Effector CD8-positive, alpha-beta T cell (primary cell): ENCODE data around the gene PPP2R2D.

Source experiments
- DNase-seq: peaks from one replicate; lab custom pipeline; 2025; lab: John Stamatoyannopoulos, UW
- total RNA-seq, 4 experiments: gene quantifications; one replicate each; lab custom pipeline; 2026; lab: John Stamatoyannopoulos, UW

PPP2R2D gene
- 72.8 to 102 (median 83.1) reads per million in 4 experiments for total RNA-seq

DNA sequence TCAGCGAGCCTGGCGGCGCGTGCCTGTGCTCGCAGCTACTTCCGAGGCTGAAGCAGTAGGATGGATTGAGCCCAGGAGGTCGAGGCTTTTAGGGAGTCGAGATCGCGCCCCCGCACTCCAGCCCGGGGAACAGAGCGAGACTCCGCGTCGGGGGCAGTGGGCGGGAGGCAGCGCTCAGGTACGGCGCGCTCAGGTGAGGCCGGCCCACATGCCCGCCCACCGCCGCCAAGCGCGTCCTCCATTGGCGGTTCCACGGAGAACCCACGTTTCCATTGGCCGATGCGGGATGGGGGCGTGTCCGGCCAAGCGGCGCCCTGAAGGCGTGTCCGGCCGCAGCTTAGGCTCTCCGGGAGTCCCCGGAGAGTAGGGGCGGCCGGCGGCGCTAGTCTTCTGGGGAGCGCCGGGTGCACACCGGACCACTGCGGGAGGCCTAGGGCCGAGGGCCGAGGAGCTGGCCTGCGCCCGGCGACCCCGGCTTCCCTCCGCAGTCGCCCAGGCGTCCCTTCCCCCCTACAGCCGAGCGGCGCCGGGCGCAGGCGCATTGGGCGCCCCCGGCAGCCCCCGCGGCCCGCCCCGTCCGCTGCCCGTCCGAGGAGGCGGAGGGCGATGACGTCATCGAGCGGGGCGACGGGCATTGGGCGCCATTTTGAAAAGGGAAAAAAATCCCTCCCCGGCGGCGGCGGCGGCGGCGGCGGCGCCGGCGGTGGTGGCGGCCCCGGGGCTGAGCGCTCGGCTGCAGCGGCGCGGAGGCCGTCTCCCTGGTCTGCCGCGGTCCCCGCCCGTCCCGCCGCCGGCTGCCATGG is at the start of gene PPP2R2D:
PPP2R2D (plus strand) TSS at position 659 of the 803 bp plus-strand sequence; CDS start at position 800, 141 bp downstream.
- DNase-seq: peak; percentile 93

GRCh38 chr10:131851346-131851745 is 49.5 kb upstream of the PPP2R2D start:
- DNase-seq: no peak

- no peak for DNase-seq
Observed at GRCh38 chr10:131852176-131852822, 48.5 kb upstream of the PPP2R2D start.

DNA sequence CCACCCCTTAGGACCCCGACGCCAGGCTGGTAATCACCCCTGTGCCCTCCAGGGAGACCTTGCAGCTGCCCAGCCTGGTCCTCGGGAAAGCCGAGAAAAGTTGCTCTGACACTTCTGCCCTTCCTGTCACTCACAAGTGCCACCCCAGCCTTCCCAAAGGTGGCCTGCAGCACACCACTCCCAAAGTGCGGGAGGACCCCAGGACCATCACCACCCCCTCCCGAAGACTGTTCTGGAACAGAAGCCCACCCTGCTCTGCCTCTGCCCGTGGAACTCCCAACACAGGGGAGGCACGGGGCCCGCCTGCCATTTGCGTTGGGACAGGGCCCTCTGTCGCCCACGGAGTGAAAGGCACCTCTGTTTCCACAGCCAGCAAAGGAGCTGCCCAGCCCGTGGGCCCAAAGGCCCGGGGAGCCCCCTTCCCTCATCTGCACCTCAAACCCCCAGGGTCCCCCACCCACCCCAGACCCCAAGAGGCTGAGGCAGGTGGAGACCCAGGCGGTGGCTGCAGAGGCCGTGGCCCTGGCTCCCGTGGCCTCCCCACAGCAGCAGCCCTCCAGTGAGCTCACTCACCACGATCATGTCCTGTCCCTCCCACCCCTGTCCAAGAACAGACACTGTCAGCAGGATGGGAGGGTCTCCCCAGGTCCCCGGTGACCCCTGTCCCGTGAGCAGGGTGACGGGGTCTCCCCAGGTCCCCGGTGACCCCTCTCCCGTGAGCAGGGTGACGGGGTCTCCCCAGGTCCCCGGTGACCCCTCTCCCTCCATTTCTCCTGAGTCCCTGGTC is 47.8 kb upstream of the PPP2R2D start:
- DNase-seq: no peak

- no peak for DNase-seq
Observed at GRCh38 chr10:131853610-131853964, 47.2 kb upstream of the PPP2R2D start.

- no peak for DNase-seq
Observed at GRCh38 chr10:131854579-131855335, 46.1 kb upstream of the PPP2R2D start.

DNA sequence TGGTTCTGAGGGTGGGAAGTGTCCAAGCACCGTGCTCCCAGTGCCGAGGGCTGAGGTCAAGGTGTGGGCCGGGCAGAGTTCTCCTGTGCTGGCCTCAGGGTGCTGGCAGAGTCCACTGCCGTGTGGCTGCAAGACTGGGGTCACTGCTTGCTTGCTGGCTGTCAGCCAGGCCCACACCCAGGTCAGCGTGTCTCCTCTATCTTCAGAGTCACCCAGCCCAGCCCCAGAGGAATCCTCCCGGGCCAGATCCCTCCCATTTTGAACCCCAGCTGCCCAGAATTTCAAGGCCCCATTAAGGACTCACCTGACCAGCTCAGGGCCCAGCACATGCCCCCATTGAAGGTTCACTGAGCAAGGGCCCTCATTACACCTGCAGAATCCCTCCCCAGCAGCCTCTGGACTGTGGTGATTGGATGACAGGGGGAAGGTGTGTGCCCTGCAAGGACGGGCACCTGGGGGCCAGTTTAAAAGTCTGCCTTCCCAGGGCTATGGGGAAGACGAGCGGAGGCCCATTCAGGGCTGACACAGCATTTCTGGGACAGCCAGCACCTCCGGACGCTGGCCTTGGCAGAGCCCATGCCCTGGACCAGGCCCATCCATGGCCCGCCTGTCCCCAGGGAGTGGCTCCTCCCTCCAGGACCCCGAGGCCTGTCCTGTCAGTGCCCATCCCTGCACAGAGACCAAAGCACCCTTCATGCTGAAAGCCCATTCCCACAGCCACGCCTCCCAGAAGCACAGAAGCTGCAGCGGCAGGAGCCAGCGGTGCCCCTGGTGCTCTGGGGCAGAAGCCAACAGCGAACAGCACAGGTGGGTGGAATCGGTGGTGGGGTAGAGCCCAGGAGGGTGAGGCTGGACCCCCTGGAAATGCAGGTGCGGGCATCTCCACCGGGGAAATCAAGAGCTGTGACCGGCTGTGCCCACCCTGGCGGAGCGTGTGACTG is 45.1 kb upstream of the PPP2R2D start:
- DNase-seq: no peak

DNA sequence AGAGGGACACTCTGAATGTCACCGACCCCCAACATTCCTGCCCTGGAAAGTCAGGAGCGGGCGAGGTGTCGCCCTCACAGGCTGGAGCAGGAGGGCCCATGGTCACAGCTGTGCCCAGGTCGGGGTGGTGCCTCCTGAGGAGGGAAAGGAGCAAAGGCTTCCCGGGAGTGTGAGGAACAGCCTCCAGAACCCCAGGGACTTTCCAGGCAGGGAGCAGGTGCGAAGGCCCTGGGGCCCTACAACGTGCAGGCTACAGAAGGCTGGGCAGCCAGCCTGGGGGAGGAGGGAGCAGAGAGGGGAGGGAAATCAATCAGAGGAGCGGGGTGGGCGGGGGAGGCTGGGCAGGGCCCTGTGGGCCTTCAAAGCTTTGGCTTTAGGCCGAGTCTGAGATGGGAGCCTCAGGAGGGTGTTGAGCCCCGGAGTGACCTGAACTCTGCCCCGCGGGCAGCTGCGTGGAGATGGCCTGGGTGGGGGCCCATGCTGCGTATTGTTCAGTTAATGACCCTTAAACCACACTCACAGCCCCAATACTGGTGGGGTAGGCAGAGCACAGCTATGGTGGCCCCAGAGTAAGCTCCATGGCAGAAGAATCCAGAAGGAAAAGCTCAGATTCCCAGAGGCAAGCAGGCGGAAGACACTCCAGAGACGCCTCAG is 44.2 kb upstream of the PPP2R2D start:
- no peak for DNase-seq

- DNase-seq: no peak
Observed at GRCh38 chr10:131857156-131858117, 43.4 kb upstream of the PPP2R2D start.

GRCh38 chr10:131858118-131858515 is 42.7 kb upstream of the PPP2R2D start:
- no peak for DNase-seq

- DNase-seq: no peak
Observed at GRCh38 chr10:131858583-131859340, 42.0 kb upstream of the PPP2R2D start.

DNA sequence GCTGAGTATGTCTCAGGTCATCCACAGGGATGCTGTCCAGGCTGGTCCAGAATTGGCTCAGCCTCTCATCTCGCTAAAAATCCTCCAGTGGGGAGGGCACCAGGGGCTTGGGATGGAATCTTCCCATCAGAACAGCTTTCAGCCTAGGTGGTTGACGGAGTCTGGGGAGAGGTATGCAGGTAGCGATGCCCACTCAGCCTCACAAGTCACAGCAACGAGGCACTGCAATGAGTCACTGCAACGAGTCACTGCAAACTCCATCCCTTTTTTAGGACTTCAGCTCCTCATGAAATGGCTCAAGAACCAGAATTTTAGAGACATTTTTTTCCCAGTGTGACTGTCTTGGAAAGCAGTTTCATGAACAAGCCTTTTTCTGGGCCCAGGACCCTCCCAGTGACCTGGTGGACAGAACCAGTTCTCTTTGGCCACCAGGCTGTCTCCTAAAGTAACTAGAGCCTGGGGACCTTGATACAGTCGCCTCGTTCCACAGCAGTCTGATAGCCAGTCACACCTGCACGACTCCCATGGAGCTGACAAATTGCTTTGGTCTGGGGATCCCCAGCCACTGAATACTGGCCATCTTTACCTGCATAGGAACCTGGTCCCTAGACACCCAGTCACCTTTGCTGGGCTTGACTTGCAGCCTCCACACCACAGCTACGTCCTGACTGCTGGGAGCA is 41.3 kb upstream of the PPP2R2D start:
- no peak for DNase-seq

GRCh38 chr10:131860311-131860710 is 40.5 kb upstream of the PPP2R2D start:
- DNase-seq: no peak

DNA sequence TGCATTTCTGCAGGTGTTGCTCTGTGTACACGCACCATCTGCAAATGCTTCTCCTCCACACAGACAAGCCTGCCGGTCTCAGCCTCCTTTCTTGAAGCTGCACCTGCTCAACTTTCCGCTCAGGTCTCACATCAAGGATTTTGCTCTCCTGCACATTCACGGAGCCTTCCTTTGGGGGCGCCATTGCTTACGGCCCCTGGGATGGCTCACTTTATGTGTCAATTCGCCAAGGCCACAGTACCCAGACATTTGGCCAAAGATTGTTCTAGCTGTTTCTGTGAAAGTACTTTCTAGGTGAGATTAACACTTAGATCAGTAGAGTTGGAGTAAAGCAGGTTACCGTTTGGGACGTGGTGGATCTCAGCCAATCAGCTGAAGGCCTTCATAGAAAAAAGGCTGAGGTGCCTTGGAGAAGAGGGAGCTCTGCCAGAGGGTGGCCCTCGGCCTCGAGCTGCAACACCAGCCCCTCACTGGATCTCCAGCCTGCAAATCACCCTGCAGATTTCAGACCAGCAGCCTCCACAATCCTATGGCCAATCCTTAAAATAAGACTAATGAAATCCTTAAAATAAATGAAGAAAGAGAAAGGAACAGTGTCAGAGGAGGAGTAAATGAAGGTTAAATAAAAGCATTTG is 39.9 kb upstream of the PPP2R2D start:
- DNase-seq: no peak

- DNase-seq: no peak
Observed at GRCh38 chr10:131862548-131862947, 38.3 kb upstream of the PPP2R2D start.

DNA sequence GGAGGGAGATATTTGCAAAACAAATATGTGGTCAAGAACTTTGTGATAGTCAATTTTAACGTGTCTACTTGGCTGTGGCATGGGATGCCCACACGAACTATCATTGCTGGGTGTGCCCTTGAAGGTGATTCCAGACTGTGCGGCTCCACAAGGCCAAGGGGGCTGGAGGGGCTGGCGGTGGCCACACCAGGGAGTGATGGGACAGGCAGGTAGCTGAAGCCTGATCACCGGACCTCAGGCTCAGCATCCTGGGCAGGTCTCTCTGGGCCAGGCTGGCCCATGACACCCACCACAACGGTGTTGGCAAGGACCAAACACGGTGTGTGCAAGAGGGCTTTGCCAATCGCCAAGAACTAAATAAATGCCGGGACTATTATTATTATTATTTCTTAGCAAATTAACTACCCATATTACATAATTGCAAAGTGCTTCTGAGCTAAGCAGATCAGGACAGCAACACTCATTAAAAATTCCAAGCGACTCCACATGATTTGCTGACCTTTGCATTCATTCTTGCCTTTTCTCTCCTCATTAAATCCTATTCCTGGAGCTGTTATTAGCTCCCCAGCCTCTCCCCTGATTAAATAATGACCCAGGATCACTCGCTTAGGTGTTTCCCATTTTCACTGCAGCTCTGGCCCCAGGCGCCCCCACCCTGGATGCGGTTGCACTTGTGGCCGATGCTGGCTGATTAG is 35.4 kb upstream of the PPP2R2D start:
- DNase-seq: no peak

DNA sequence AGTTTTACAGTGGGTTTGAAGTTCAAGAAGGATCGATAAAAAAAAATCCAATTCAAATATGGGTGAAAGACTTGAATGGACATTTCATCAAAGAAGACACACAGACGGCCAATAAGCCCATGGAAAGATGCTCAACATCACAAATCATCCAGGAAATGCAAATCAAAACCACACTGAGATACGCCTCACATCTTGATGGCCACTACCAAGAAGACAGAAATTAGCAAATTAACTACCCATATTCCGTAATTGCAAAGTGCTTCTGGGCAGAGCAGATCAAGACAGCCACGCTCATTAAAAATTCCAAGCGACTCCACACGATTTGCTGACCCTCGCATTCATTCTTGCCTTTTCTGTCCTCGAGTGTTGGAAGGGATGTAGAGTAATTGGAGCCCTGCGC is 34.1 kb upstream of the PPP2R2D start:
- no peak for DNase-seq
